ENCODE measurements around the gene FOXB2.

The FOXB2 gene

GRCh38 chr9:77066388-77066787 lies 46.9 kb downstream of the FOXB2 start:
- no peak for DNase-seq

All from right forelimb (tissue), 1 donor.